GM19463 (cell line): ENCODE data around the gene ARMC6.
"Not testable (repeated sequence)": the region's sequence is repeated elsewhere in the genome, so short reads cannot be mapped to it uniquely, and the experiment has no call there.

Source experiments
- ATAC-seq: cut with Tn5 transposase; IDR thresholded peaks from one replicate; pipeline ENCODE4 v1.9.1; 2021; ENCODE audit warnings: mild to moderate bottlenecking, moderate library complexity; ENCODE audit not compliant: unreplicated experiment

Gene ARMC6

DNA sequence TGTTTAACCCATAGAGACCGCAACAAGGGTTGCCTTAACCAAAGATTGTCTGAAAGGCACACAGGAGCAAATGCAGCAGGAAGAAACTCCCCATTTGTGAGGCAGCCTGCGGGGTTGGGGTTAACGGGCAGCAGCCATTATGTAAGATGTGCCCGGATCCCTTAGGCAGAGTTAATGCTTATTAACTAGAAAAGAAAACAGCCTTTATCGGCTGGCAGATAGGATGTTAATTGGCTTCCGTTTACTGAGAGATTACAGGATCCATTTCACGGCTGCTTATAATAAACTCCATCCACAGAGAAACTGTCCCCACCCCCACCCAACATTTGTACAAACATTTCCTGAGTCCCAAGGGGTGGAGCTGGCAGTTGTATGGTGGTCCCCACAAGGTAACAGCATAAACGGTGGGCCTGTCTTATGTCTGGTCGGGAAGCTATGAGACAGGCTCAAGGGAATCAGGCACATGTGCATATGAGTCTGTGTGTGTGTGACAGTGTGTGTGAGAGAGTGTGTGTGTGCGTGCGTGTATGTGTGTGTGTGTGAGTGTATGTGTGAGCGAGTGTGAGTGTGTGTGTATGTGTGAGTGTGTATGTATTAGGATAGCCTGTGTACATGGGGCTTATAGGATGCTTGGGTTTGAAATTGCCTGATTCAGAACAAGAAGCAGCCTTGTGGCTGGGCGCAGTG is 40.9 kb downstream of the ARMC6 start:
- ATAC-seq = no peak

DNA sequence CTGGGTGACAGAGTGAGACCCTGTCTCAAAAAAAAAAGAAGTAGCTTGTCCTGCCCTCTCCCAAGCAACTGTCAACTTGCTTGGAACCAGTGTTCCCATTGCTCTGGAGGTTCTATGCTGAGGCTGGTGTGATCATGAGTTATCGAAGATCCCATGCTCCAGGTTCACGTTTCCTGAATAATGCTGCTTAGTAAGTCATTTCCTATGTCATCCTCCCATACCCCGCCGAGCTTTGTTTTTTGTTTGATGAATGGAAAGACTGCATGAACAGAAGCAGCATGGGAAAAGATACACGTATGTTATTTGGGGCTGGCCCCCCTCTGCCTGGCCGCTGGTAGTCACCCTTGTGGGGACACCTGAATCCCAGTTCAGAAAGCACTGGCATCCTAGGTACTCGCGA is 41.7 kb downstream of the ARMC6 start:
- no peak for ATAC-seq

DNA sequence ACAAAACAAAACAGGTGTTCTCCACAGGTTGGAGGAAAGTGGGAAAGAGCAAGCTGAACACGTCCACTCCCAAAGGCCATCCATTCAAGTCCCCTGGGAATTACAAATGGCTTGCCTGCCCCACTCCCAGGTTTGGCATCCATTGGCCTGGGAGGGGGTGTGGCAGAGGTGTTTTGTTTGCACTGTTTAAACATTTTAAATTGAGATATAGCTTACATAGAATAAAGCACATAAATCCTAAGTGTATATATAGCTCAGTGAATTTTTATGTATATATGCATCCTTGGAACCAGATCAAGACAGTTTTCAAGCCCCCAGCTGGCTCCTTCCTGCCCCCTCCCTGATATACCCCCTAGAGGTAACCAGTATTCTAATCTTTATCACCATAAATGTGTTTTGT is 43.1 kb downstream of the ARMC6 start:
- ATAC-seq = no peak

DNA sequence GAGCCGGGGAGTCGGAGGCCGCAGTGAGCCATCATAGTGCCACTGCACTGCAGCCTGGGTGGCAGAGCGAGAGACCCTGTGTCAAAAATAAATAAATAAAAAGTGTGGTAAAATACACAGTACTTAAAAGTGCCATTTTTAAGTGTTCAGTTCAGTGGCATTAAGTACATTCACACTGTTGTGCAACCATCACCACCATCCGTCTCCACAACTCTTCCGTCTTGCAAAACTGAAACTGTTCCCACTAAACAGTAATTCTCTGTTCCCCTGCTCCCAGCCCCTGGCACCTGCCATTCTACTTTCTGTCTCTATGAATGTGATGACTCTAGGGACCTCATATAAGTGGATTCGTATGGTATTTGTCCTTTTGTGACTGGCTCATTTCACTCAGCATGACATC is 43.7 kb downstream of the ARMC6 start:
- ATAC-seq = no peak

DNA sequence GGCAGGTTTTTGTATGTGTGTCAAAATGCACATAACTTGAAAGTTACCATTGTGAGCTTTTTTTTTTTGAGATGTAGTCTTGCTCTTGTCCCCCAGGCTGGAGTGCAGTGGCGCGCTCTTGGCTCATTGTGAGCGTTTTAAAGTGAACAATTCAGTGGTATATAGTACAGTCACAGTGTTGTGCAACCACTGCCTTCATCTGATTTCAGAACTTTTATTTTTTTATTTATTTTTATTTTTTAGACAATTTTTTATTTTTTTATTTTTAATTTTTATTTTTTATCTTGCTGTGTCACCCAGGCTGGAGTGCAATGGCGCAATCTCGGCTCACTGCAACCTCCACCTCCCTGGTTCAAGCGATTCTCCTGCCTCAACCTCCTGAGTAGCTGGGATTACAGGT is 45.4 kb downstream of the ARMC6 start:
- ATAC-seq = no peak

DNA sequence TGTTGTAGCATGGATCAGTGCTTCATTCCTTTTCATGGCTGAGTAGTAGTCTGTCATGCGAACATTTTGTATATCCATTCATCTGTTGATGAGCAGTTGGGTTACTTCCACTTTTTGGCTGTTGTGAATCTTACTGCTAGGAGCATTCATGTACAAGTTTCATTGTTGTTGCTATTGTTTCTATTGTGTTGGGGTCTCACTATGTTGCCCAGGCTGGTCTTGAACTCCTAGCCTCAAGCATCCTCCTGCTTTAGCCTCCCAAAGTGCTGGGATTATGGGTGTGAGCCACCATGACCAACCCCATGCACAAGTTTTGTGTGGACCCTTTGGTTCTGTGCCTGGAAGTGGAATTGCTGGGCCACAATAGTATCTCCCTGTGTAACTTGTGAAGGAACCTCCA is 46.2 kb downstream of the ARMC6 start:
- ATAC-seq = no peak

DNA sequence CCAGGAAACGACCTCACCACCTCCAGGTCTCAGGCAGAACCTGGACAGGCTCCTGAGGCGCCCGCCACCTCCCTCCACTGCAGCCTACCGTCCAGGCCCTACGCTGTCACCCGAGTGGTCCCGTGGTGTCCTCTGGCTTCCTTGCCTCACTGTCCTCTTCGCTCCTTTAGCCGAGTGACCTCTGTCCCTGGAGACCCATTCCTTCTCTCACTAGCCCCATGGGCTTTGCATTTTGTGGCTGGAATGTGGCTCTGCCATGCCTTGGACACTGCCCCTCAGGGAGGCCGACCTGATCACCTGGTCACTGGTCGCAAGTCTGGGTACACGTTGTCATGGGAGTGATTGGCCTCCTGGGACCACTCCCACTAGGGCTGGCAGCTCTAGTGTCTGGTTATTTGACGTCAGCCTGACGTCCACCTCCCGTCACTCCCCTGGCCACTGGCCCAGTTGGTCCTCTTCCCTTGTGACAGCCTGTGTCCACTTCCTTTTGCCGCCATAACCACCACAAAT is 48.3 kb downstream of the ARMC6 start:
- no peak for ATAC-seq

DNA sequence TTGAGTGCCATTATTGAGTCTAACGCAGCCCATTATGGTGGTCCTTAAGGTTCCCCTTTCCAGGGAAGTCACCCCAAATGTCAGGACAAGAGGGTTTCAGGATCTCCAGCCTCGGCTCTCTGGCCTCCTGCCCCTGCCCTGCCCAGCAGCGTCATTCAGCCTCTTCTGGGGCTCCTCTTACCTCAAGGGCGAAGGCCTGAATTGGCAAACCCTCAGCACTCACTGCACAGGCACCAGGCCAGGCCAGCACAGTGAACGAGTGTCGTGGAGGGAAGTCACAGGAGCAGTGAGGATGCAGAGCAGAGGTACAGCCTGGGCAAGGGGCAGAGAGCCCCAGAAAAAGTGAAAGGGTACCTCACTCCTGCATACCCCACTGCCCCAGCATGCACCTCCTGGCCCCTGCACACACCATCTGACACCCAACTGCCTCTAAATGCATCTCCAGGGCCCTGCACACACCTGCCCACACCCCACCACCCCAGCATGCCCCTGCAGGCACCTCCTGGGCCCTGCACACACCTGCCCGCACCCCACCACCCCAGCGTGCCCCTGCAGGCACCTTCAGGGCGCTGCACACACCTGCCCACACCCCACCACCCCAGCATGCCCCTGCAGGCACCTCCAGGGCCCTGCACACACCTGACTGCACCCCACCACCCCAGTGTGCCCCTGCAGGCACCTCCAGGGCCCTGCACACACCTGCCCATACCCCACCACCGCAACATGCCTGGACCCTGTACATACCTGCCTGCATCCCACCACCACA is 50.2 kb downstream of the ARMC6 start:
- no peak for ATAC-seq

DNA sequence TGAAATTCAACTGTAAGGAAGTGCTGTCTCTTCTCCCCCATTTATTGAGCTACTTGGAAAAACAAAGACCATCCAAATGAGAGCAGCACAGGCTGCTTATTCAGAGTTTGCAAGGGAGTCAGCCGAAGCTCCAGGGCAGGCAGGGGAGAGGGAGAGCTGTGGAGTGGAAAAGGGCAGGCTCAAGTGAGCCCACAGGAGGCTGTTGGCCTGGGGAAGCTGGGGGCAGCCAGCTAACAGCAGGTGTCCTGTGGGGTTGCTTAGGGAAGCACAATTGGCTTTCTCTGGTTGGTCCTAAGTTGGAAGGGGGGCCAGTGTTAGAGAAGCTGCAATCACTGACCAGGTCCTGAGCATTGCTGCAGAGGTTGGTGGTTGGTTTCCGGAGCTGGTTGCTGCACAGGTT is 54.3 kb downstream of the ARMC6 start:
- ATAC-seq = no peak

DNA sequence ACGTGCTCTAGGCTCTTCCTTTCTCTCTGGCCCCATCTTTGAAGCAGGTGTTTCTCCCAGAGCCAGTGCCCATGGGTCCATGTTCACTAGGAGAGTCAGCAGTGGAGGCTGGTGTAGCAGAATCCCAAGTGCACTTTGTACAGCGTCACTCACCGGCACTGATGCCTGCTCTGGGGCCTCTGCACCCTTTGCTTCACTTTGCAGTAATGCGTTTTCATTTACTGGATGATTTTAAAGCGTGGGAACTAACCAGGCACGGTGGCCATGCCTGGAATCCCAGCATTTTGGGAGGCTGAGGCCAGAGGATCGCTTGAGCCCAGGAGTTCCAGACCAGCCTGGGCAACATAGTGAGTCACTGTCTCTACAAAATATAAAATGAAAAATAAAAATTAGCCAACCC is 61.1 kb downstream of the ARMC6 start:
- no peak for ATAC-seq

DNA sequence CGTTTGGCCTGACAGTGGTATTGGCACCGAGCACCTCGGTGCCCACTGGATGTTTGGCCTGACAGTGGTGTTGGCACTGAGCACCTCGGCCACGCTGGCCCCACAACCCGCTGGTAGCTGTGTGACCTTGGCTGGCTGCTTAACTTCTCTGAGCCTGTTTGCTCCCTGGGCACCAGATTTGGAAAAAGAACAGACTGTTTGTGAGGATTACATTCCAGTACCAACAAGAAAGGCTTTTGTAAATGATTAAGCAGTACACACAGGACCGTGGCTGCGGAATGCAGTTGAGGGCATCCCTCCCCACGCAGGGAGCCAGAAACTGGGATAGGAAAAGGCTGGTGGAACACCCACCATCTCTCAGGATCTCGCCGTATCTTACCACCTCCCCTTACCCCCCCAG is 62.3 kb downstream of the ARMC6 start:
- no peak for ATAC-seq

DNA sequence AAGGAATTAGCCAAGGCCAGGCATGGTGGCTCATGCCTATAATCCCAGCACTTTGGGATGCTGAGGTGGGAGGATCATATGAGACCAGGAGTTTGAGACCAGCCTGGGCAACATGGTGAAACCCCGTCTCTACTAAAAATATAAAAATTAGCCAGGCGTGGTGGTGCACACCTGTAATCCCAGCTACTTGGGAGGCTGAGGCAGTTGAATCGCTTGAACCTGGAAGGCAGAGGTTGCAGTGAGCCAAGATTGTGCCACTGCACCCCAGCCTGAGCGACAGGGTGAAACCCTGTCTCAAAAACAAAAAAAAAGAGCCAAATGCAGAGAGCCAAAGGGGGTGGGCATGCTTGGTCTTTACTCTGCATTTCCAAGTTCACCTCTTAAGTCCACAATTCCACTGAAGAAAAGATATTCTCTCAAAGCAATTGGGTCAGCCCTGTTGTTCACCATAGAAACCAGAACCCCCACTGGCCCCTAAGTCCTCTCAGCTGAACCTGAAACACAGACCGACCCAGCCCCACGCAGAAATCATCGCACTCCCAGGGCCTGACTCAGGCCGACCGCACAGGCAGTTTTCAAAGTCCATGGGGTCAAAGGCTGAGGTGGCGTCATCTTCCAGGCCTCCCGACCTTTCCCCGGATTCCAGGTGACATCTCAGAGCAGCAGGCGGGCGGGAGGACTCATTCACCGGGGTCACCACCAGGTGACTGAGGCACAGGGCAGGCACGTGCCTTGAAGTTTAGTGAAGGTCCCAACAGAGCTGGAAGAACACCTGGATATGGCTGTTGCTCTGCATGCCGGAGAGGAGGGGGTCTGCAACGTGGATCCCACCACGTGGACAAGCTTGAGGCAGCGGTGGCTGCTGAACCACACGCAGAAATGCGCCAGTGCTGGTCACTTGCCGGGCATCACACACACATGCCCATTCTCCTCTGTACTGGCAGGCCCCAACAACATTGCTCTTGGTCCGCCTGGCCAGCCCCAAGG is 63.5 kb downstream of the ARMC6 start:
- no peak for ATAC-seq

DNA sequence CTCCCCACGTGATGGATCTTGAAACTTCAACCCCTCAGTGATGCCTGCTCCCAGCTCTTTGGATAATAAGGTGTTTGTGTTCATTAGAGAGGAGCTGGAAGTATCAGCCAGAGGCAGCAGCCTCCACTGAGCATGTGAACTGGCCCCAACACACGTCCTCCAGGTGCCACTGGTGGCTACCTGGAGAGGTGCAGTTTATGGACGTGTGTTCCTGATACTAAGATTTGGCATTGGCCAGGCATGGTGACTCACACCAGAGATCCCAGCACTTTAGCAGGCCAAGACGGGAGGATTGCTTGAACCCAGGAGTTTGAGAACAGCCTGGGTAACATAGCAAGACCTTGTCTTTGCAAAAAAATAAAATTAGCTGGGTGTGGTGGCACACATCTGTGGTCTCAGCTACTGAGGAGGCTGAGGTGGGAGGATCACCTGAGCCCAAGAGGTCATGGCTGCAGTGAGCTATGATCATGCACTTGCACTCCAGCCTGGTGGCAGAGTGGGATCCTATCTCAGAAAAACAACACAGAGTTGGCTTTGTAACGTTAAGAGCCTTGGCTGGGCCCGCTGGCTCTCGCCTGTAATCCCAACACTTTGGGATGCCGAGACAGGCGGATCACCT is 64.8 kb downstream of the ARMC6 start:
- ATAC-seq = no peak

DNA sequence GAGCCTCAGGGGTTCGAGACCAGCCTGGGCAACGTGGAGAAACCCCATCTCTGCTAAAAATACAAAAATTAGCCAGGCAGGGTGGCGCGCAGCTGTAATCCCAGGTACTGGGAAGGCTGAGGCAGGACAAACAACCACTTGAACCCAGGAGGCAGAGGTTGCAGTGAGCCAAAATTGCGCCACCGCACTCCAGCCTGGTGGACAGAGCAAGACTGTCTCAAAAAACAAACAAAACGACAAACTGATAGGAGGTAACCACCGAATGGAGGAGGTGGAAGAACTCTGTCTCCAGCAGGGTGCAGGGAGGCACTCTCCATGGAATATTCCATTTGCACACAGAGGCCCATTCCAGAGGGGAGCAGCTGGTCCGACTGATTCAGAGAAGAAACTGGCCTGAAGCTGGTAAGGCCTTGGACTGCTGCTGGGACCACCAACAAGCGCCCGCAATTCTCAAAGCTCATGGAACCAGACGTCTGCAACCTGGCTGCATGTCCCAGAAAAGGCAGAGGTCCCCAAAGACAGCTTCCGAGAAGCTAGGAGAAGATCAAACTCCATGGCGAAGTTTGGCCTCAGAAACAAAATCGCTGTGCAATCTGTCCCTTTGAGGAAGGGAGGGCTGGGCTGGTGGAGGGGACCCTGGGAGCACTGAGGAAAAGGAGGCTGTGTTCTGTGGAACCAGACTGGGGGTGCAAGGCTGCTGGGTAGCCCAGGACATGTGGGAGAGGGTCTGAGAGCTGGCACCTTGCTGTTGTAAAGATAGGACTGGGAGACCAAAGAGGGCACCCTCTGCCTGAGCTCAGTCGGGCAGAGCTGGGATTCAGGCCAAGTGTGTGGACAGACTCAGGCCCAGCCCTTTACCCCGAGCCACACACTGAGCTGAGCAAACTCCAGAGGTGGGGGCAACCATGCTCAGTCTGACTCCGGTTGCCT is 65.6 kb downstream of the ARMC6 start:
- no peak for ATAC-seq

DNA sequence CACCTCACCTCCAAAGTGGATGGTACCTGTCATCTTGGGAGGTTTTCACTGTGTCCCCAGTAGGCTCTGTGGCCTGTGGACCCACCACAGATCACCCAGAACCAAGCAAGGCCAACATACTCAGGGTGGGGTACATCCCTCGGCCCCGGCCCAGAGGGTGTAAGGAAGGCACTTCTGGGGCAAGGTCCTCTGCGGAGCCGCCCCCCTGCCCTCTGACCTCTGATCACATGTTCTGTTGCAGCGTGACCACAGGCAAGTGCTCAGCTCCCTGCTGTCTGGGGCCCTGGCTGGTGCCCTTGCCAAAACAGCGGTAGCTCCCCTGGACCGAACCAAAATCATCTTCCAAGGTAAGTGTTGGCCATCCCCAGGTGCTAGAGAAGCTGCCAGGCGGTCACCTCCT is 68.1 kb downstream of the ARMC6 start:
- ATAC-seq = no peak

DNA sequence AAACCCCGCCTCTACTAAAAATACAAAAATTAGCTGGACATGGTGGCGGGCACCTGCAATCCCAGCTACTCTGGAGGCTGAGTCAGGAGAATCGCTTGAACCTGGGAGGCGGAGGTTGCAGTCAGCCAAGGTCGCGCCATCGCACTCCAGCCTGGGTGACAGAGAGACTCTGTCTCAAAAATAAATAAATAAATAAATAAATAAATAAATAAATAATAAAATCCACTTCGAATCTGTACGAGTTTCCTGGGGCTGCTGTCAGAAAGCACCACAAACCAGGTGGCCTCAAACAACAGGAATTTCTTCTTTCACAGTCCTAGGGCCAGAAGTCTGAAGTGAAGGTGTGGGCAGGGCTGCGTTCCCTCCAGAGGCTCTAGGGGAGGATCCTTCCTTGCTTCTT is 69.2 kb downstream of the ARMC6 start:
- not testable (repeated sequence) for ATAC-seq

DNA sequence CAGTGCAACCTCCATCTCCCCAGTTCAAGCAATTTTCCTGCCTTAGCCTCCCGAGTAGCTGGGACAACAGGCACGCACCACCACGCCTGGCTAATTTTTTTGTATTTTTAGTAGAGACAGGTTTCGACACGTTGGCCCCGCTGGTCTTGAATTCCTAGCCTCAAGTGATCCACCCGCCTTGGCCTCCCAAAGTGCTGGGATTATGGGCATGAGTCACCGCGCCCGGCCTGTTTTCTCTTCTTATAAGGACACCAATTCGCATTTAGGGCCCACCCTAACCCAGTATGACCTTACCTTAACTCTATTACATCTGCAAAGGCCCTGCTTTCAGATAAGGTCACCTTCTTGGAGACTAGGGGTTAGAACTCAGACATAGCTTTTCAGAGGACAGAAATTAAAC is 69.8 kb downstream of the ARMC6 start:
- no peak for ATAC-seq

DNA sequence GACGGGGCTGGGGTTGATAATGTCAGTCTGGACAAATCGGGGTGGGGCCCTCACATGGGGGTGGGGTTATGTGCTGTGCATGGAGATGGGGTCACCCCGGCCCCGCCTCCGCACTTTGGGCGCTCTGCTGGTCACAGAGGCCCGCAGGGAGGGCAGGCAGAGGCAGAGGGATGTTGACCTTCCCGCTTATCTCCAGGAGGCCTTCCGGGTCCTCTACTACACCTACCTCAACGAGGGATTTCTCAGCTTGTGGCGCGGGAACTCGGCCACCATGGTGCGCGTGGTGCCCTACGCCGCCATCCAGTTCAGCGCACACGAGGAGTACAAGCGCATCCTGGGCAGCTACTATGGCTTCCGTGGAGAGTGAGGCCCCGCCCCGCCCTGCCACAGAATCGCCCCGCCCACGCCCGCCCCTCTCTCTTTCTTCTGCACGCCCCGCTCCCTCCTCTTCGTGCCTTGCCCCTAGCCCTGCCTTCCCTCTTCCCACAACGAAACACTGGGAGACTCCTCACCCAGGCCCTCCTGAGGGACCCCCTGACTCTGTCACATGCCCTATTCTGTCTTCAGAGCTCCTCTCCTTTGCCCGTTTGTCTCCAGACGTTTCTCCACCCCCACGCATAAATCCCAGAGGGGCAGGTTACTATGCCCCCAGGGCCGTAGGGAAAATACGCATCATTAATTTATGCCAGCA is 72.1 kb downstream of the ARMC6 start:
- ATAC-seq = no peak

DNA sequence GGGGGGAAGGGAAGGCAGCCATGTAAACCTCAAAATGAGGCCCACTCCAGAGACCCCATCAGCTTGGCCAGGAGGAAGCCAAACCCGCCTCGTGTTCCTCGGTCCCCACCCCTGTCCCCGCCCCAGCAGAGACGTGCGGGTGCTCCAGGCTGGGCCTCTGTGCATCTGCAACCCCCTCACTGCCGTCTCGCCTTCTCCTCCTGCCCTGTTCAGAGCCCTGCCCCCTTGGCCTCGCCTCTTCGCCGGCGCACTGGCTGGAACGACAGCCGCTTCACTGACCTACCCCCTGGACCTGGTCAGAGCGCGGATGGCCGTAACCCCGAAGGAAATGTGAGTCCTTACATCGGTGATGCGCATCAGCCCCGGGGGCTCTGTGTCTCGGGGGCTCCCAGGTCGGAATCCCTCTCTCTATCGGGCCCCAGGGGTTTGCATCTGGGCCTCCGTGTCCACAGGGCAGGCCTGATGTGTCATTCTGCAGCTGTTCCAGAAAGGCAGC is 72.7 kb downstream of the ARMC6 start:
- ATAC-seq = no peak
